Natural killer cell (primary cell): Measurements from ENCODE around the gene SOX13. TPM values are rescaled to one million over a fixed set of nuclear protein-coding genes. Genes with fewer than 3 reads are reported as not detected.
A peak's percentile ranks its signal among the peaks of the same experiment; 100 is the strongest.

Experiments used
- ATAC-seq, 3 donors: fragments of 150-1000 bp in 2 of 3; fragments of 200-7000 bp in 1 of 3; cut with Tn5 transposase; 1 replicate in 1 of 3; 2 replicates in 2 of 3; pipeline ENCODE4 v1.10.0; 2021; ENCODE audit warnings: mild to moderate bottlenecking in 2 of 3, moderate library complexity in 2 of 3
- DNase-seq, 2 donors: peaks; one replicate each; pipeline versions ENCODE4 v3.0.0 to v3.0.0-alpha.2; 2013 to 2021; ENCODE audit warnings: mixed read lengths in 1 of 2
- H3K27ac ChIP-seq: one replicate; pipeline ENCODE4 v1.5.1; 2013; ENCODE audit warnings: mild to moderate bottlenecking, low read length
- H3K27me3 ChIP-seq: one replicate; pipeline ENCODE4 v1.6.1; 2013; ENCODE audit warnings: low read length; ENCODE audit not compliant: control insufficient read depth, insufficient read depth
- H3K36me3 ChIP-seq: one replicate; pipeline ENCODE4 v1.6.1; 2013; ENCODE audit warnings: low read length; ENCODE audit not compliant: control insufficient read depth, insufficient read depth
- H3K4me1 ChIP-seq: one replicate; pipeline ENCODE4 v1.6.1; 2013; ENCODE audit warnings: low read length; ENCODE audit not compliant: control insufficient read depth, insufficient read depth
- H3K4me3 ChIP-seq: one replicate; pipeline ENCODE4 v1.5.1; 2013; ENCODE audit warnings: low read length
- H3K9me3 ChIP-seq: one replicate; pipeline ENCODE4 v1.6.1; 2013; ENCODE audit warnings: low read length; ENCODE audit not compliant: control insufficient read depth, insufficient read depth
- H3K27ac Mint-ChIP-seq, 2 donors: one replicate each; pipeline ENCODE4 v1.8.0; 2022; ENCODE audit warnings: mild to moderate bottlenecking in 2 of 2, mixed read lengths in 2 of 2, moderate library complexity in 1 of 2
- H3K27me3 Mint-ChIP-seq, 2 donors: one replicate each; pipeline ENCODE4 v1.8.0; 2022; ENCODE audit warnings: low read depth in 2 of 2, mixed read lengths in 2 of 2
- H3K36me3 Mint-ChIP-seq: one replicate; pipeline ENCODE4 v1.8.0; 2022; ENCODE audit warnings: mixed read lengths
- H3K4me1 Mint-ChIP-seq, 2 donors: one replicate each; pipeline ENCODE4 v1.8.0; 2022; ENCODE audit warnings: mixed read lengths in 2 of 2
- H3K4me3 Mint-ChIP-seq: one replicate; pipeline ENCODE4 v1.8.0; 2022; ENCODE audit warnings: mild to moderate bottlenecking, moderate library complexity, mixed read lengths
- H3K9me3 Mint-ChIP-seq, 2 donors: one replicate each; pipeline ENCODE4 v1.8.0; 2022; ENCODE audit warnings: mixed read lengths in 2 of 2
- CTCF ChIP-seq: fragments of 200-600 bp; IDR thresholded peaks from one replicate; pipeline ENCODE4 v1.8.0; 2022; ENCODE audit warnings: antibody characterized with exemption
- WGBS: methylation state at CpG from one replicate; pipeline ENCODE4 v1.1.7; 2013; ENCODE audit warnings: missing lambda C conversion rate; ENCODE audit not compliant: insufficient coverage; 5-methylcytosine and 5-hydroxymethylcytosine counted together
- intact Hi-C: fragments of 100-400 bp; cut with micrococcal nuclease; formaldehyde crosslinking; loops from one replicate; pipeline ENCODE4 v1.14.2; 2022
- total RNA-seq, 4 donors: library from RNA; stranded (reverse); fragments of 120-200 nt in 1 of 4; gene quantifications; one replicate each; pipeline versions ENCODE4 v1.2.3 to v1.2.4, GENCODE V29; 2013 to 2022

SOX13 gene
- total RNA-seq, 3 donors from 2014 or later (not counting 1 experiment from before 2014, with no cell fraction given): 27.3 to 44.7 (median 41.4) TPM

GRCh38 chr1:204093781-204094180, 20.9 kb downstream of the SOX13 start:
- DNase-seq: no peak
- 82% methylated on average over 2 of the region's 2 CpGs for WGBS

GRCh38 chr1:204094313-204094729, 21.4 kb downstream of the SOX13 start:
- Histone ChIP-seq H3K4me3 (no peak overlapping the region), H3K4me1 (peaks cover 22% of the 10 kb centered on the region), H3K9me3 (no peaks in the 10 kb centered on the region), H3K27me3 (no peaks in the 10 kb centered on the region), H3K36me3 (no peaks in the 10 kb centered on the region), H3K27ac (no peak overlapping the region)
- Mint-ChIP-seq H3K36me3 (no peaks in the 10 kb centered on the region), H3K4me1 (peaks cover 20 to 43% of the 10 kb centered on the region in 2 donors), H3K27ac (no peak overlapping the region), H3K4me3 (no peak overlapping the region), H3K27me3 (no peaks in the 10 kb centered on the region), H3K9me3 (no peaks in the 10 kb centered on the region)
- no peak for TF ChIP-seq CTCF
- intact Hi-C loops: no loop called here
- 82% methylated on average over 5 of the region's 6 CpGs for WGBS
- ATAC-seq: no peak
- no peak for DNase-seq

More at GRCh38 chr1:204093781-204094180, 20.9 kb downstream of the SOX13 start:
- H3K9me3 ChIP-seq: no peaks in the 10 kb centered on the region
- ATAC-seq: no peak
- Mint-ChIP-seq H3K27me3 (no peaks in the 10 kb centered on the region), H3K27ac (peak overlapping the region in 1 of 2 donors; percentile 44), H3K4me3 (no peak overlapping the region), H3K9me3 (no peaks in the 10 kb centered on the region), H3K36me3 (no peaks in the 10 kb centered on the region), H3K4me1 (peaks cover 26 to 41% of the 10 kb centered on the region in 2 donors)
- no peak overlapping the region for H3K4me3 ChIP-seq
- no peaks in the 10 kb centered on the region for H3K36me3 ChIP-seq
- no peak overlapping the region for H3K27ac ChIP-seq
- TF ChIP-seq CTCF: no peak
- peaks cover 18% of the 10 kb centered on the region for H3K4me1 ChIP-seq
- H3K27me3 ChIP-seq: no peaks in the 10 kb centered on the region
- intact Hi-C loops: no loop called here

- Mint-ChIP-seq H3K4me1 (peaks cover 21 to 44% of the 10 kb centered on the region in 2 donors), H3K36me3 (no peaks in the 10 kb centered on the region), H3K27ac (no peak overlapping the region), H3K27me3 (no peaks in the 10 kb centered on the region), H3K4me3 (no peak overlapping the region), H3K9me3 (no peaks in the 10 kb centered on the region)
- H3K27ac ChIP-seq: no peak overlapping the region
- no peak for TF ChIP-seq CTCF
- no peak for ATAC-seq
- DNase-seq: no peak
- WGBS: 92% methylated on average over 14 of the region's 15 CpGs
- intact Hi-C loops: no loop called here
- no peaks in the 10 kb centered on the region for H3K27me3 ChIP-seq
- H3K36me3 ChIP-seq: no peaks in the 10 kb centered on the region
- peaks cover 22% of the 10 kb centered on the region for H3K4me1 ChIP-seq
- no peaks in the 10 kb centered on the region for H3K9me3 ChIP-seq
- no peak overlapping the region for H3K4me3 ChIP-seq
These were observed 22.1 kb downstream of the SOX13 start for GRCh38 chr1:204094856-204095634.

GRCh38 chr1:204096931-204097330, 24.0 kb downstream of the SOX13 start:
- no peaks in the 10 kb centered on the region for H3K9me3 Mint-ChIP-seq
- H3K27ac Mint-ChIP-seq: peak overlapping the region in 1 of 2 donors; percentile 2
- no peaks in the 10 kb centered on the region for H3K9me3 ChIP-seq
- no peak for ATAC-seq
- intact Hi-C loops: no loop called here
- H3K4me1 Mint-ChIP-seq: peaks cover 29 to 53% of the 10 kb centered on the region in 2 donors
- WGBS: 63% methylated on average over 3 of the region's 3 CpGs
- no peaks in the 10 kb centered on the region for H3K36me3 Mint-ChIP-seq
- H3K4me3 Mint-ChIP-seq: no peak overlapping the region
- no peaks in the 10 kb centered on the region for H3K27me3 ChIP-seq
- H3K4me3 ChIP-seq: no peak overlapping the region
- H3K36me3 ChIP-seq: no peaks in the 10 kb centered on the region
- no peak for TF ChIP-seq CTCF
- no peak for DNase-seq
- no peaks in the 10 kb centered on the region for H3K27me3 Mint-ChIP-seq
- H3K4me1 ChIP-seq: peaks cover 34% of the 10 kb centered on the region
- no peak overlapping the region for H3K27ac ChIP-seq
